ENCODE results near the gene SNTG2. TPM values are rescaled to one million over a fixed set of nuclear protein-coding genes. Genes with fewer than 3 reads are reported as not detected.

The SNTG2 gene
- polyA plus RNA-seq, 3 donors = not detected

- Mint-ChIP-seq H3K27me3 (ENCODE audit: low read depth in 3 of 3) (peaks cover 0 to 5% (median 1%) of the 10 kb centered on the region in 3 donors), H3K27ac (no peak overlapping the region), H3K4me1 (no peaks in the 10 kb centered on the region), H3K36me3 (no peaks in the 10 kb centered on the region), H3K9me3 (peaks cover 0 to 4% (median 0%) of the 10 kb centered on the region in 7 donors), H3K4me3 (no peak overlapping the region)
- Histone ChIP-seq H2AFZ (ENCODE audit: insufficient read depth, low read depth, low read length, poor library complexity, severe bottlenecking) (no peak overlapping the region), H3K79me2 (ENCODE audit: insufficient read depth, low read length) (no peaks in the 10 kb centered on the region), H3K9ac (ENCODE audit: insufficient read depth, low read length, poor library complexity, severe bottlenecking) (no peak overlapping the region), H3K9me3 (replicated peaks in 1 of 2; ENCODE audit: control insufficient read depth in 1 of 2, insufficient read depth in 1 of 2, low read length in 2 of 2) (peaks cover 0 to 4% of the 10 kb centered on the region in 2 donors), H3K4me2 (replicated peaks; ENCODE audit: extremely low read depth, low read length, poor library complexity, severe bottlenecking) (no peak overlapping the region), H3K36me3 (replicated peaks in 1 of 2; ENCODE audit: control insufficient read depth in 1 of 2, insufficient read depth in 2 of 2, low read length in 2 of 2) (no peaks in the 10 kb centered on the region), H3K27me3 (ENCODE audit: control insufficient read depth in 2 of 2, insufficient read depth in 2 of 2, low read length in 2 of 2) (no peaks in the 10 kb centered on the region), H3K4me3 (replicated peaks in 1 of 3; ENCODE audit: low read depth in 2 of 3, low read length in 3 of 3) (no peak overlapping the region), H4K20me1 (ENCODE audit: insufficient read depth, low read length) (no peaks in the 10 kb centered on the region), H3K4me1 (ENCODE audit: control insufficient read depth in 1 of 2, insufficient read depth in 2 of 2, low read length in 2 of 2) (no peaks in the 10 kb centered on the region), H3K27ac (ENCODE audit: low read depth in 1 of 2, low read length in 2 of 2) (no peak overlapping the region)
- intact Hi-C loops (cut with micrococcal nuclease) = no loop called here
- DNase-seq = no peak
- no peak for TF ChIP-seq CTCF (IDR thresholded peaks at IDR 0.05)
- WGBS (ENCODE audit: insufficient coverage) = 93% methylated on average over 3 of the region's 7 CpGs
Measured at GRCh38 chr2:985317-985898, 34.8 kb downstream of the SNTG2 start.

- H3K4me1 Mint-ChIP-seq = no peaks in the 10 kb centered on the region
- peaks cover 0 to 5% (median 1%) of the 10 kb centered on the region in 3 donors for H3K27me3 Mint-ChIP-seq (ENCODE audit: low read depth in 3 of 3)
- no peak overlapping the region for H3K4me3 Mint-ChIP-seq
- peaks cover 0 to 4% (median 0%) of the 10 kb centered on the region in 7 donors for H3K9me3 Mint-ChIP-seq
- Histone ChIP-seq H3K9me3 (replicated peaks in 1 of 2; ENCODE audit: control insufficient read depth in 1 of 2, insufficient read depth in 1 of 2, low read length in 2 of 2) (peaks cover 0 to 4% of the 10 kb centered on the region in 2 donors), H2AFZ (ENCODE audit: insufficient read depth, low read depth, low read length, poor library complexity, severe bottlenecking) (no peak overlapping the region), H3K4me2 (replicated peaks; ENCODE audit: extremely low read depth, low read length, poor library complexity, severe bottlenecking) (no peak overlapping the region), H3K9ac (ENCODE audit: insufficient read depth, low read length, poor library complexity, severe bottlenecking) (no peak overlapping the region), H3K4me3 (replicated peaks in 1 of 3; ENCODE audit: low read depth in 2 of 3, low read length in 3 of 3) (no peak overlapping the region), H4K20me1 (ENCODE audit: insufficient read depth, low read length) (no peaks in the 10 kb centered on the region), H3K27ac (ENCODE audit: low read depth in 1 of 2, low read length in 2 of 2) (no peak overlapping the region), H3K79me2 (ENCODE audit: insufficient read depth, low read length) (no peaks in the 10 kb centered on the region), H3K4me1 (ENCODE audit: control insufficient read depth in 1 of 2, insufficient read depth in 2 of 2, low read length in 2 of 2) (no peaks in the 10 kb centered on the region), H3K27me3 (ENCODE audit: control insufficient read depth in 2 of 2, insufficient read depth in 2 of 2, low read length in 2 of 2) (no peaks in the 10 kb centered on the region), H3K36me3 (replicated peaks in 1 of 2; ENCODE audit: control insufficient read depth in 1 of 2, insufficient read depth in 2 of 2, low read length in 2 of 2) (no peaks in the 10 kb centered on the region)
- 83% methylated on average over 16 of the region's 16 CpGs for WGBS (ENCODE audit: insufficient coverage)
- no peak for TF ChIP-seq CTCF (IDR thresholded peaks at IDR 0.05)
- intact Hi-C loops (cut with micrococcal nuclease) = no loop called here
- H3K36me3 Mint-ChIP-seq = no peaks in the 10 kb centered on the region
- no peak for DNase-seq
- H3K27ac Mint-ChIP-seq = no peak overlapping the region
Measured at GRCh38 chr2:987789-988188, 37.1 kb downstream of the SNTG2 start.

Measured in CD14-positive monocyte (primary cell).